ENCODE data around the gene UGGT2.
"Not testable (repeated sequence)": the region's sequence is repeated elsewhere in the genome, so short reads cannot be mapped to it uniquely, and the experiment has no call there.

The UGGT2 gene

GRCh38 chr13:96053003-96053703, at the start of gene UGGT2:
Gene UGGT2, minus strand, starts transcription at chr13:96053401. Its CDS starts 89 bp downstream, at chr13:96053312.
- peak; percentile 88 for DNase-seq (ENCODE audit: low spot score)

GRCh38 chr13:96100457-96101220, 47.4 kb upstream of the UGGT2 start:
- no peak for DNase-seq (ENCODE audit: low spot score)

GRCh38 chr13:96093296-96094006, 40.2 kb upstream of the UGGT2 start:
- no peak for DNase-seq (ENCODE audit: low spot score)

- DNase-seq (ENCODE audit: low spot score): peak; percentile 14
Measured at GRCh38 chr13:96091164-96092117, 38.2 kb upstream of the UGGT2 start.

DNA sequence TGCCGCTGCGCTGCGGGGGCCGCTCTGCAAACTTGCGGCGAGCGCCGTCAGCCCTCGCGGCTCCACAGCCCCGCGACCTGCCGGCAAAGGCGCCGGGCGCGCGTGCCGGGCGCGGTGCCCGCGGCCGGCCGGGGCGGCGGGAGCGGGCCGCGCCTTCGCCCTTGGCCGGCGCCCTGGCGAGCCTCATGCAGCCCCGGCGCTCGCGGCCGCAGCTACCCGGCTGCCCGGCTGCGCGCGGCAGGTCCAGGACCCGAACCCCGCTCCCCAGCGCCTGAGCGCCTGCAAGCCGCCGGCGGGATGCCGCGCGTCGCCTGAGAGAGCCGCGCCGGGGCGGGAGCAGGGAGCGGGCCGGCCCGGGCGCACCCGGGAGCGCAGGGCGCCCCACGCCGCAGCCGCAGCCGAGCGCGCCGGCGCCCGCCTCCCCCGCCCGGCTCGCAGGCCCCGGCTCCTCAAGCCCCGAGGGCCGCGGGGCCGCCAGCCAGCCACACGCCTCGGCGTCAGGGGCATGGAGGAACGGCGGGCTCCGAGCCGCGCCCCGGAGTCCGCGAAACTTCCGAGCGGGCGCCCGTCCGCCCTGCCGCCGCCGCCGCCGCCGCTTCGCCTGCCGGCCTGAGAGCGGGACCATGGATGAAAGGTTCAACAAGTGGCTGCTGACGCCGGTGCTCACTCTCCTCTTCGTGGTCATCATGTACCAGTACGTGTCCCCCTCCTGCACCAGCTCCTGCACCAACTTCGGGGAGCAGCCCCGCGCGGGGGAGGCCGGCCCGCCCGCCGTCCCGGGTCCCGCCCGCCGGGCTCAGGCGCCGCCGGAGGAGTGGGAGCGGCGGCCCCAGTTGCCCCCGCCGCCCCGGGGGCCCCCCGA, 37.3 kb upstream of the UGGT2 start:
- no peak for DNase-seq (ENCODE audit: low spot score)

GRCh38 chr13:96089749-96090239, 36.6 kb upstream of the UGGT2 start, which contains the start of gene HS6ST3:
Gene HS6ST3, plus strand, starts transcription at chr13:96090107.
- DNase-seq (ENCODE audit: low spot score): peak; percentile 11

- DNase-seq (ENCODE audit: low spot score): no peak
Measured at GRCh38 chr13:96089139-96089538, 35.9 kb upstream of the UGGT2 start.

DNA sequence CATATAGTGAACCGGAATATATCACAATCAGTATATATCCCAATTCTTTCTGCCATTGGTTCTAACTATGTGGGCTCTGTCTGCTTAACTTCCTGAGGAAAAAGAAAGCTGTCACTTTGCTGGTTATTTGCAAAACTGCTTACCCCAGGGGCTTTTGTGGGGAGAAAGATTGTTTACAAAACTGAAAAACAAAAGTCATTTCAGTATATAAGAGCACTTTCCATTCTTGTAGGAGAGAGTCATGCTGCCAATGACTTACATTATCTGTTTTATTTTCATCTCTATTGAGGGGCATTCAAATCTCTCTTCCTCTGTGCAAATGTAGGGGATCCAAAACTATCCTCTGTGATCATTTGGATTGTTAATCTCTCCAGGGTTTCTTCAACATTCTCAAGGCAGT, 33.5 kb upstream of the UGGT2 start:
- no peak for DNase-seq (ENCODE audit: low spot score)

DNA sequence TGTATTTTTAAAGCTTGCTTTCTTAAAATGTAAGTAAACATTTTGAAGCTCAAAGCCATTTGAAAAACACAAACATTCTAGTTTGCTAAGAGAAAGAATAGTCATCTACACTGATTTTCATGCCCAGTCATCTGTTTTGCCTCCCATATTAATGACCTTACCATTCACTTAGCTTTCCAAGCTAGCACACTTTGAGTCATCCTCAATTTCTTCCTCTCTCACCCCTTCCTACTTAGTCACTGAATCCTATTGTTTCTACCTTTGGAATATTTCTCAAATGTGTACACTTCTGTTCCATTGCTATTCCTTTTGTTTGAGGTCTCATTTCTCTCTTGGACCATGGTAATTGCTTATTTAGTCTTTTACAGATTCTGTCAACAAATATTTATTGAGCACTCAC, 29.4 kb upstream of the UGGT2 start:
- DNase-seq (ENCODE audit: low spot score): no peak

GRCh38 chr13:96081888-96082287, 28.7 kb upstream of the UGGT2 start:
- no peak for DNase-seq (ENCODE audit: low spot score)

DNA sequence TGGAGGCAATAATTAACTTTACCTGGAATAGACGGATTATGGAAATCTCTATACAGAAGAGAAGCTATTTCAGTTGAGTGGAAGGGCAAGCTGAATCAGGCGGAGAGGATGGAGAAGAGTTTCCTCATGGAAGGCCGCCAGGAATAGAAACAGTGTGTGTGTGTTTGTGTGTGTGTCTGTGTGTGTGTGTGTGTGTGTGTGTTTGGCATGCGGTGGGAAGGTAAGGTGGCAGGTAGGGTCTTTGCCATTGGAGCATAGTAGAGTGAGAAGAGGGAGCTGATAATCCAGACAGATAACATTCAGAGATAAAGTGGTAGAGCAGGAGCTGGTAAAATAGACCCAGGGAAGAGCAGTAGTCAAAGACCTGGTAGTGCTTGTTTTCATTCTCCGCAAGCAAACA, 27.5 kb upstream of the UGGT2 start:
- no peak for DNase-seq (ENCODE audit: low spot score)

- DNase-seq (ENCODE audit: low spot score): no peak
Measured at GRCh38 chr13:96075953-96076543, 22.8 kb upstream of the UGGT2 start.

DNA sequence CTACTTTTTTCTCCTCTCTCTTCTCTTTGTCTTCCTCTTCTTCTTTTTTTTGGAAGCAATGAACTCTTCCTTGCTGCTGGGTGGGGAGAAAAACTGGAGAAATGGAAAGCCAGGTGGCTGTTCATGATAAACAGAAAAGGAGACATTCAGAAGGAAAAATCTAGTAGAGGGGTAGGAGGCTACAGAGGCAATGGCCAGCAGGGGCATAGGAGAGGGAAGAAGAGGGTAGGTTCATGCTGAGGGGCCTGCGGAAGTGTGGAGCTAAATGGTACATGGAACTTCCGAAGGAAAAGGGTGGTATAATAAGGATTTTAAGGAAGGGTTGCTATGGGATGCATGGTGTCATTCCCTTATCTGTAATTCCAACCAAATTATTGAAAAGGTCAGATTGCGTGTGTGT, 19.2 kb upstream of the UGGT2 start:
- DNase-seq (ENCODE audit: low spot score): no peak

DNA sequence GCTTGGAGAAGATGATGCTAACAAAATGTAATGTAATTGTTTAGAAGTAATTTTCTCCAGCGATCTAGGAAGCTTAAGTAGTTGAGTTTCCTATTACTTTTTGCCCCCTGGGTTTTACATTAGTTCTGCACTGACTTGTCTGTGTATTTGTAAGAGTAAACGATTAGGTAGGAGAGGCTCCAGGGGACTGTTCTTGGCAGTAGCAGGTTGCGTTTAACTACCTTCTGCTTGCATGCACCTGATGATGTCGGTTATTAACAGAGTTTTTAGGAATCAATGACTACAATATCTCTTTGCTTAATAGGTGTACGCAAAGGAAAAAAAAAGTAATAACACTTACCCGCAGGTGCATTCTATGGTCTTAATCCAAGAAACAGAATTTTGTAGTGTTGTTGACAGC, 18.3 kb upstream of the UGGT2 start:
- no peak for DNase-seq (ENCODE audit: low spot score)

DNA sequence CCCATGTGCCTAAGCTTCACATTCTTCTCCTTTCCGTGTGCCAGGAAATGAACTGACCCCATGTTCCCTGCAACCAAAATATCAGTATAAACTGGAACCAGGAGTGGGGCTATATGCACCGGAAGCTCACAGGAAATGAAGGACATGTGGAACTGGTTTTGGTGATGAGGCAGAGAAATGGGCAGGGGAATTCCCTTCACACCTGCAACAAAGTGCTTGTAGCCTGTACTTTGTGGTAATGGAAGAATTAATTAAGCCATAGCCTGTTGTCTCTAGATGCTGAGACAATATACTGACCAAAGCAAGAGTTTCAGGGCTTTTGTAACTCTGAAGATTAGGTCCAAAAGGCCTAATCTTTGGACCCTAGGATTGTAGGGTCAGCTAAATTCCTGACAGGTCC, 15.5 kb upstream of the UGGT2 start:
- no peak for DNase-seq (ENCODE audit: low spot score)

GRCh38 chr13:96065849-96066248, 12.6 kb upstream of the UGGT2 start:
- DNase-seq (ENCODE audit: low spot score): no peak

- DNase-seq (ENCODE audit: low spot score): peak; percentile 14
Measured at GRCh38 chr13:96052656-96053002, 572 bp downstream of the UGGT2 start.

- not testable (repeated sequence) for DNase-seq (ENCODE audit: low spot score)
Measured at GRCh38 chr13:96051946-96052345, 1.3 kb downstream of the UGGT2 start.

DNA sequence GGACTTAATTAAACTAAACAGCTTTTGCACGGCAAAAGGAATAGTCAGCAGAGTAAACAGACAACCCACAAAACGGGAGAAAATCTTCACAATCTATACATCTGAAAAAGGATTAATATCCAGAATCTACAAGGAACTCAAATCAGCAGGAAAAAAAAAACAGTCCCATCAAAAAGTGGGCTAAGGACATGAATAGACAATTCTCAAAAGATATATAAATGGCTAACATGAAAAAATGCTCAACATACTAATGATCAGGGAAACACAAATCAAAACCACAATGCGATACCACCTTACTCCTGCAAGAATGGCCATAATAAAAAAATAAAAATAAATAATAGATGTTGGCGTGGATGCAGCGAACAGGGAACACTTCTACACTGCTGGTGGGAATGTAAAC, 1.7 kb downstream of the UGGT2 start:
- not testable (repeated sequence) for DNase-seq (ENCODE audit: low spot score)

DNA sequence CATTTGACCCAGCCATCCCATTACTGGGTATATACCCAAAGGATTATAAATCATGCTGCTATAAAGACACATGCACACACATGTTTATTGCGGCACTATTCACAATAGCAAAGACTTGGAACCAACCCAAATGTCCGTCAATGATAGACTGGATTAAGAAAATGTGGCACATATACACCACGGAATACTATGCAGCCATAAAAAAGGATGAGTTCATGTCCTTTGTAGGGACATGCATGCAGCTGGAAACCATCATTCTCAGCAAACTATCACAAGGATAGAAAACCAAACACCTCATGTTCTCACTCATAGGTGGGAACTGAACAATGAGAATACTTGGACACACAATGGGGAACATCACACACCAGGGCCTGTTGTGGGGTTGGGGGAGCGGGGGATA, 2.2 kb downstream of the UGGT2 start:
- DNase-seq (ENCODE audit: low spot score): not testable (repeated sequence)

All from globus pallidus (tissue), 1 donor.